ENCODE measurements around the gene REXO4.
A peak's percentile ranks its signal among the peaks of the same experiment; 100 is the strongest.

Gene REXO4

GRCh38 chr9:133440874-133441273 lies 23.1 kb upstream of the REXO4 start:
- Mint-ChIP-seq H3K36me3 (ENCODE audit: insufficient read depth) (no peaks in the 10 kb centered on the region), H3K27me3 (peaks cover 6 to 10% of the 10 kb centered on the region in 2 donors), H3K9me3 (no peaks in the 10 kb centered on the region), H3K4me3 (no peak overlapping the region), H3K4me1 (ENCODE audit: low read depth in 2 of 2) (peaks cover 0 to 2% of the 10 kb centered on the region in 2 donors), H3K27ac (no peak overlapping the region)
- DNase-seq (no peak), ATAC-seq (replicated peaks) (peak; percentile 58)

DNA sequence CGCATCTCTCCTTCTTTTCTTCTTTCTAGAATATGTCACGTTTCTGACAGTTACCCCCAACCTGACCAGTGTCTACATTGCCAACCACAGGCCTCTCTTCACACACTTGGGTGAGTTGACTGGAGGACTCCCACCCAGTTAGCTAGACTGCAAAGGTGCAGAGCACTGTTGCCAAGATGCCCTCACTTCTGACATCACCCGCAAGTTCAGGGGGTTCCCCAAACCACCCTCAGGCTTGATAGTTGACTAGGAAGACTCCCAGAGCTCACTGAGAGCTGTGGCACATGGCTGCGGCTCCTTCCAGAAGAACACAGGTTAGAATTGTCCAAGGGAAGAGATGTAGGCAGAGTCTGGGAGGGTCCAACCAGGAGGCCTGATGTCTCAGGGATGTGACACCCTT lies 21.5 kb upstream of the REXO4 start:
- Mint-ChIP-seq H3K27me3 (no peaks in the 10 kb centered on the region), H3K4me3 (no peak overlapping the region), H3K36me3 (ENCODE audit: insufficient read depth) (no peaks in the 10 kb centered on the region), H3K27ac (no peak overlapping the region), H3K4me1 (ENCODE audit: low read depth in 2 of 2) (peaks cover 0 to 2% of the 10 kb centered on the region in 2 donors), H3K9me3 (no peaks in the 10 kb centered on the region)
- DNase-seq (no peak), ATAC-seq (replicated peaks) (peak; percentile 22)

GRCh38 chr9:133437753-133438531 lies 20.1 kb upstream of the REXO4 start:
- Mint-ChIP-seq H3K4me1 (ENCODE audit: low read depth in 2 of 2) (peaks cover 0 to 2% of the 10 kb centered on the region in 2 donors), H3K27me3 (peaks cover 0 to 2% of the 10 kb centered on the region in 2 donors), H3K9me3 (no peaks in the 10 kb centered on the region), H3K27ac (no peak overlapping the region), H3K36me3 (ENCODE audit: insufficient read depth) (no peaks in the 10 kb centered on the region), H3K4me3 (no peak overlapping the region)
- ATAC-seq (replicated peaks) = no peak
- DNase-seq = no peak

GRCh38 chr9:133436681-133437080 lies 18.9 kb upstream of the REXO4 start:
- no peak for DNase-seq
- peaks cover 6 to 7% of the 10 kb centered on the region in 2 donors for H3K27me3 Mint-ChIP-seq
- H3K4me3 Mint-ChIP-seq = no peak overlapping the region
- ATAC-seq (replicated peaks) = no peak
- no peak overlapping the region for H3K27ac Mint-ChIP-seq
- H3K9me3 Mint-ChIP-seq = no peaks in the 10 kb centered on the region
- peaks cover 0 to 1% of the 10 kb centered on the region in 2 donors for H3K4me1 Mint-ChIP-seq (ENCODE audit: low read depth in 2 of 2)
- no peaks in the 10 kb centered on the region for H3K36me3 Mint-ChIP-seq (ENCODE audit: insufficient read depth)

- ATAC-seq (replicated peaks) = no peak
- no peaks in the 10 kb centered on the region for H3K9me3 Mint-ChIP-seq
These were observed 15.6 kb upstream of the REXO4 start for GRCh38 chr9:133433351-133433843.

GRCh38 chr9:133430244-133430643 lies 12.4 kb upstream of the REXO4 start:
- peaks cover 0 to 4% of the 10 kb centered on the region in 2 donors for H3K4me1 Mint-ChIP-seq (ENCODE audit: low read depth in 2 of 2)
- no peak for ATAC-seq (replicated peaks)
- peaks cover 5% of the 10 kb centered on the region for H3K36me3 Mint-ChIP-seq (ENCODE audit: insufficient read depth)

More at GRCh38 chr9:133433351-133433843, 15.6 kb upstream of the REXO4 start:
- DNase-seq = no peak
- no peak overlapping the region for H3K27ac Mint-ChIP-seq
- H3K4me3 Mint-ChIP-seq = no peak overlapping the region
- H3K36me3 Mint-ChIP-seq (ENCODE audit: insufficient read depth) = no peaks in the 10 kb centered on the region
- peaks cover 0 to 4% of the 10 kb centered on the region in 2 donors for H3K4me1 Mint-ChIP-seq (ENCODE audit: low read depth in 2 of 2)
- H3K27me3 Mint-ChIP-seq = peaks cover 7 to 18% of the 10 kb centered on the region in 2 donors

GRCh38 chr9:133429641-133430161 lies 11.9 kb upstream of the REXO4 start:
- Mint-ChIP-seq H3K27ac (no peak overlapping the region), H3K9me3 (no peaks in the 10 kb centered on the region), H3K36me3 (ENCODE audit: insufficient read depth) (peaks cover 5% of the 10 kb centered on the region), H3K27me3 (peaks cover 36 to 53% of the 10 kb centered on the region in 2 donors), H3K4me1 (ENCODE audit: low read depth in 2 of 2) (peaks cover 0 to 4% of the 10 kb centered on the region in 2 donors), H3K4me3 (peak overlapping the region; percentile 51 to 65)
- no peak for ATAC-seq (replicated peaks)
- no peak for DNase-seq

More at GRCh38 chr9:133430244-133430643, 12.4 kb upstream of the REXO4 start:
- Mint-ChIP-seq H3K27ac (no peak overlapping the region), H3K27me3 (peaks cover 36 to 48% of the 10 kb centered on the region in 2 donors), H3K4me3 (peak overlapping the region in 1 of 2 donors; percentile 29), H3K9me3 (no peaks in the 10 kb centered on the region)
- DNase-seq = no peak

- no peak overlapping the region for H3K27ac Mint-ChIP-seq
- peaks cover 0 to 4% of the 10 kb centered on the region in 2 donors for H3K4me1 Mint-ChIP-seq (ENCODE audit: low read depth in 2 of 2)
- no peaks in the 10 kb centered on the region for H3K9me3 Mint-ChIP-seq
- H3K4me3 Mint-ChIP-seq = peak overlapping the region; percentile 51 to 65
- DNase-seq = no peak
- peaks cover 5% of the 10 kb centered on the region for H3K36me3 Mint-ChIP-seq (ENCODE audit: insufficient read depth)
- no peak for ATAC-seq (replicated peaks)
- H3K27me3 Mint-ChIP-seq = peaks cover 36 to 58% of the 10 kb centered on the region in 2 donors
These were observed 11.4 kb upstream of the REXO4 start for GRCh38 chr9:133429214-133429613.

- Mint-ChIP-seq H3K4me3 (peak overlapping the region in 1 of 2 donors; percentile 65), H3K27ac (no peak overlapping the region), H3K36me3 (ENCODE audit: insufficient read depth) (peaks cover 5% of the 10 kb centered on the region), H3K4me1 (ENCODE audit: low read depth in 2 of 2) (peaks cover 0 to 4% of the 10 kb centered on the region in 2 donors), H3K27me3 (peaks cover 36 to 63% of the 10 kb centered on the region in 2 donors), H3K9me3 (no peaks in the 10 kb centered on the region)
- peak; percentile 48 for ATAC-seq (replicated peaks)
- DNase-seq = no peak
These were observed 10.8 kb upstream of the REXO4 start for GRCh38 chr9:133428617-133429101.

- Mint-ChIP-seq H3K9me3 (no peaks in the 10 kb centered on the region), H3K27me3 (peaks cover 33 to 63% of the 10 kb centered on the region in 2 donors), H3K36me3 (ENCODE audit: insufficient read depth) (peaks cover 5% of the 10 kb centered on the region), H3K27ac (no peak overlapping the region), H3K4me3 (peak overlapping the region; percentile 46 to 49), H3K4me1 (ENCODE audit: low read depth in 2 of 2) (peaks cover 0 to 4% of the 10 kb centered on the region in 2 donors)
- ATAC-seq (replicated peaks) (no peak), DNase-seq (no peak)
These were observed 10.0 kb upstream of the REXO4 start for GRCh38 chr9:133427658-133428348.

- Mint-ChIP-seq H3K36me3 (ENCODE audit: insufficient read depth) (peaks cover 5% of the 10 kb centered on the region), H3K27me3 (peaks cover 29 to 57% of the 10 kb centered on the region in 2 donors), H3K4me1 (ENCODE audit: low read depth in 2 of 2) (peaks cover 5 to 9% of the 10 kb centered on the region in 2 donors), H3K9me3 (no peaks in the 10 kb centered on the region), H3K4me3 (no peak overlapping the region), H3K27ac (no peak overlapping the region)
- ATAC-seq (replicated peaks) (no peak), DNase-seq (no peak)
These were observed 8.2 kb upstream of the REXO4 start for GRCh38 chr9:133426011-133426410.

GRCh38 chr9:133425049-133425632 lies 7.3 kb upstream of the REXO4 start:
- Mint-ChIP-seq H3K36me3 (ENCODE audit: insufficient read depth) (peaks cover 5% of the 10 kb centered on the region), H3K27ac (no peak overlapping the region), H3K4me3 (no peak overlapping the region), H3K27me3 (peaks cover 29 to 55% of the 10 kb centered on the region in 2 donors), H3K4me1 (ENCODE audit: low read depth in 2 of 2) (peaks cover 8 to 11% of the 10 kb centered on the region in 2 donors), H3K9me3 (no peaks in the 10 kb centered on the region)
- ATAC-seq (replicated peaks) = no peak
- no peak for DNase-seq

DNA sequence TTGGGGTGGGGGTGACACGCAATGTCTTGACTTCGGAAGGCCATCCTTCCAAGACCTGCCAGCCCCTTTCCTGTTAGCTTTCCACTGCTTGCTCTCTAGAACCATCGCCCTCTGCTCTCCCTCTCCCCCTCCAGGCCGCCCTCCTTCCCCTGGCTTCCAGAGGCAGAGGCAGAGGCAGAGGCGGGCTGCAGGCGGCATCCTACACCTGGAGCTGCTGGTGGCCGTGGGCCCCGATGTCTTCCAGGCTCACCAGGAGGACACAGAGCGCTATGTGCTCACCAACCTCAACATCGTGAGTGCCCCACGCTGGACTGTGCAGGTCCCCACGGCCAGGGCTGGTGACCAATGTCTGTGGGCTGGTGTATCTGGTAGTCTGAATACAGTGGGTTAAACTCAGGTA lies 6.4 kb upstream of the REXO4 start:
- ATAC-seq (replicated peaks) (no peak), DNase-seq (no peak)
- Mint-ChIP-seq H3K9me3 (no peaks in the 10 kb centered on the region), H3K27me3 (peaks cover 29 to 46% of the 10 kb centered on the region in 2 donors), H3K36me3 (ENCODE audit: insufficient read depth) (peaks cover 5% of the 10 kb centered on the region), H3K4me1 (ENCODE audit: low read depth in 2 of 2) (peaks cover 8 to 11% of the 10 kb centered on the region in 2 donors), H3K27ac (no peak overlapping the region), H3K4me3 (no peak overlapping the region)

Data from effector memory CD8-positive, alpha-beta T cell (primary cell).